ENCODE data around the gene FASTKD3. TPM values are rescaled to one million over a fixed set of nuclear protein-coding genes. Genes with fewer than 3 reads are reported as not detected.

FASTKD3 gene
- total and polyA plus RNA-seq, 2 donors (not counting 1 experiment from before 2014, with no cell fraction given), result 12.7 to 19.0 TPM

- Histone ChIP-seq H3K9ac (ENCODE audit: insufficient read depth, low read length) (no peak overlapping the region), H3K4me1 (ENCODE audit: control insufficient read depth, extremely low read depth, insufficient read depth, low read length) (peaks cover 3% of the 10 kb centered on the region), H3K27ac (ENCODE audit: insufficient read depth, low read length) (no peak overlapping the region), H3K4me3 (replicated peaks in 1 of 4; ENCODE audit: control extremely low read depth in 1 of 4, insufficient read depth in 1 of 4, low read depth in 3 of 4, low read length in 4 of 4) (no peak overlapping the region), H3K36me3 (ENCODE audit: control insufficient read depth, insufficient read depth, low read length) (peaks cover 5% of the 10 kb centered on the region), H3K79me2 (ENCODE audit: control insufficient read depth, insufficient read depth, low read length) (peaks cover 60% of the 10 kb centered on the region), H3K9me3 (ENCODE audit: control insufficient read depth, insufficient read depth, low read depth, low read length) (no peaks in the 10 kb centered on the region), H2AFZ (ENCODE audit: low read length) (no peak overlapping the region), H3K4me2 (ENCODE audit: extremely low read depth, insufficient read depth, low read length) (no peak overlapping the region), H4K20me1 (ENCODE audit: control insufficient read depth, extremely low read depth, insufficient read depth, low read length) (no peaks in the 10 kb centered on the region), H3K27me3 (ENCODE audit: control insufficient read depth, insufficient read depth, low read length) (no peaks in the 10 kb centered on the region)
- DNase-seq (ENCODE audit: low read depth in 2 of 2), result no peak
- no peak for TF ChIP-seq EZH2 (IDR thresholded peaks at IDR 0.05; ENCODE audit: low read length, missing control alignments)
These were observed 2.8 kb upstream of the FASTKD3 start for GRCh38 chr5:7871653-7872052.

GRCh38 chr5:7869474-7870136, 774 bp upstream of the FASTKD3 start:
- H2AFZ ChIP-seq (ENCODE audit: low read length), result peak overlapping the region; percentile 28
- H3K4me3 ChIP-seq (replicated peaks in 1 of 4; ENCODE audit: control extremely low read depth in 1 of 4, insufficient read depth in 1 of 4, low read depth in 3 of 4, low read length in 4 of 4), result peak overlapping the region; percentile 68 to 96 (median 86)
- no peaks in the 10 kb centered on the region for H3K9me3 ChIP-seq (ENCODE audit: control insufficient read depth, insufficient read depth, low read depth, low read length)
- TF ChIP-seq EZH2 (IDR thresholded peaks at IDR 0.05; ENCODE audit: low read length, missing control alignments) (no peak), CTCF (conservative IDR thresholded peaks at IDR 0.05 in 1 of 2, IDR thresholded peaks at IDR 0.05 in 1 of 2; ENCODE audit: low read depth in 1 of 2, low read length in 2 of 2) (no peak)
- no peaks in the 10 kb centered on the region for H4K20me1 ChIP-seq (ENCODE audit: control insufficient read depth, extremely low read depth, insufficient read depth, low read length)
- H3K4me2 ChIP-seq (ENCODE audit: extremely low read depth, insufficient read depth, low read length), result peak overlapping the region; percentile 88
- H3K36me3 ChIP-seq (ENCODE audit: control insufficient read depth, insufficient read depth, low read length), result peaks cover 1% of the 10 kb centered on the region
- peak overlapping the region; percentile 77 for H3K9ac ChIP-seq (ENCODE audit: insufficient read depth, low read length)
- DNase-seq (ENCODE audit: low read depth in 2 of 2), result no peak
- peaks cover 58% of the 10 kb centered on the region for H3K79me2 ChIP-seq (ENCODE audit: control insufficient read depth, insufficient read depth, low read length)
- peaks cover 2% of the 10 kb centered on the region for H3K4me1 ChIP-seq (ENCODE audit: control insufficient read depth, extremely low read depth, insufficient read depth, low read length)
- no peaks in the 10 kb centered on the region for H3K27me3 ChIP-seq (ENCODE audit: control insufficient read depth, insufficient read depth, low read length)
- H3K27ac ChIP-seq (ENCODE audit: insufficient read depth, low read length), result peak overlapping the region; percentile 75

- Histone ChIP-seq H4K20me1 (ENCODE audit: control insufficient read depth, extremely low read depth, insufficient read depth, low read length) (no peaks in the 10 kb centered on the region), H3K36me3 (ENCODE audit: control insufficient read depth, insufficient read depth, low read length) (peaks cover 1% of the 10 kb centered on the region), H3K79me2 (ENCODE audit: control insufficient read depth, insufficient read depth, low read length) (peaks cover 58% of the 10 kb centered on the region), H3K4me3 (replicated peaks in 1 of 4; ENCODE audit: control extremely low read depth in 1 of 4, insufficient read depth in 1 of 4, low read depth in 3 of 4, low read length in 4 of 4) (peak overlapping the region; percentile 68 to 96 (median 86)), H2AFZ (ENCODE audit: low read length) (peak overlapping the region; percentile 80), H3K9ac (ENCODE audit: insufficient read depth, low read length) (peak overlapping the region; percentile 77), H3K4me1 (ENCODE audit: control insufficient read depth, extremely low read depth, insufficient read depth, low read length) (peaks cover 2% of the 10 kb centered on the region), H3K27me3 (ENCODE audit: control insufficient read depth, insufficient read depth, low read length) (no peaks in the 10 kb centered on the region), H3K9me3 (ENCODE audit: control insufficient read depth, insufficient read depth, low read depth, low read length) (no peaks in the 10 kb centered on the region), H3K27ac (ENCODE audit: insufficient read depth, low read length) (peak overlapping the region; percentile 75), H3K4me2 (ENCODE audit: extremely low read depth, insufficient read depth, low read length) (peak overlapping the region; percentile 96)
- DNase-seq (ENCODE audit: low read depth in 2 of 2), result no peak
- TF ChIP-seq EZH2 (IDR thresholded peaks at IDR 0.05; ENCODE audit: low read length, missing control alignments) (no peak), CTCF (conservative IDR thresholded peaks at IDR 0.05 in 1 of 2, IDR thresholded peaks at IDR 0.05 in 1 of 2; ENCODE audit: low read depth in 1 of 2, low read length in 2 of 2) (no peak)
These were observed 431 bp downstream of the FASTKD3 start for GRCh38 chr5:7868427-7868772.

All from fibroblast of lung (primary cell).